ENCODE measurements around the gene HNRNPM.

The HNRNPM gene

GRCh38 chr19:8444677-8445487 is at the start of gene HNRNPM:
Gene HNRNPM, plus strand, starts transcription at chr19:8444975. Its CDS starts 24 bp downstream, at chr19:8444999.
- H3K4me1 ChIP-seq (ENCODE audit: control insufficient read depth, low read depth, low read length): peaks cover 30% of the 10 kb centered on the region
- no peaks in the 10 kb centered on the region for H3K27me3 ChIP-seq (ENCODE audit: control insufficient read depth, insufficient read depth, low read length)
- H3K9ac ChIP-seq (ENCODE audit: low read length): peak within 1 kb of the TSS; percentile 98
- peak within 1 kb of the TSS; percentile 88 for H3K4me3 ChIP-seq (ENCODE audit: low read length)
- H3K9me3 ChIP-seq (ENCODE audit: control insufficient read depth, low read depth, low read length): no peaks in the 10 kb centered on the region
- peaks cover 19% of the 10 kb centered on the region for H3K36me3 ChIP-seq (ENCODE audit: control insufficient read depth, low read depth, low read length)
- peak within 1 kb of the TSS; percentile 93 for H3K27ac ChIP-seq (ENCODE audit: low read length)

GRCh38 chr19:8395621-8396082 is 49.1 kb upstream of the HNRNPM start:
- H3K9ac ChIP-seq (ENCODE audit: low read length): no peak overlapping the region
- no peaks in the 10 kb centered on the region for H3K27me3 ChIP-seq (ENCODE audit: control insufficient read depth, insufficient read depth, low read length)
- no peak overlapping the region for H3K27ac ChIP-seq (ENCODE audit: low read length)
- H3K4me3 ChIP-seq (ENCODE audit: low read length): no peak overlapping the region
- H3K36me3 ChIP-seq (ENCODE audit: control insufficient read depth, low read depth, low read length): no peaks in the 10 kb centered on the region
- H3K9me3 ChIP-seq (ENCODE audit: control insufficient read depth, low read depth, low read length): no peaks in the 10 kb centered on the region
- peaks cover 4% of the 10 kb centered on the region for H3K4me1 ChIP-seq (ENCODE audit: control insufficient read depth, low read depth, low read length)

- no peaks in the 10 kb centered on the region for H3K9me3 ChIP-seq (ENCODE audit: control insufficient read depth, low read depth, low read length)
- no peak overlapping the region for H3K27ac ChIP-seq (ENCODE audit: low read length)
- no peak overlapping the region for H3K4me3 ChIP-seq (ENCODE audit: low read length)
- H3K36me3 ChIP-seq (ENCODE audit: control insufficient read depth, low read depth, low read length): no peaks in the 10 kb centered on the region
- peaks cover under 1% of the 10 kb centered on the region for H3K4me1 ChIP-seq (ENCODE audit: control insufficient read depth, low read depth, low read length)
- H3K9ac ChIP-seq (ENCODE audit: low read length): no peak overlapping the region
- H3K27me3 ChIP-seq (ENCODE audit: control insufficient read depth, insufficient read depth, low read length): no peaks in the 10 kb centered on the region
These were observed 48.6 kb upstream of the HNRNPM start for GRCh38 chr19:8396185-8396562.

GRCh38 chr19:8396563-8397203 is 48.1 kb upstream of the HNRNPM start:
- Histone ChIP-seq H3K4me3 (ENCODE audit: low read length) (no peak overlapping the region), H3K9ac (ENCODE audit: low read length) (no peak overlapping the region), H3K4me1 (ENCODE audit: control insufficient read depth, low read depth, low read length) (no peaks in the 10 kb centered on the region), H3K36me3 (ENCODE audit: control insufficient read depth, low read depth, low read length) (no peaks in the 10 kb centered on the region), H3K27me3 (ENCODE audit: control insufficient read depth, insufficient read depth, low read length) (no peaks in the 10 kb centered on the region), H3K27ac (ENCODE audit: low read length) (no peak overlapping the region), H3K9me3 (ENCODE audit: control insufficient read depth, low read depth, low read length) (no peaks in the 10 kb centered on the region)

GRCh38 chr19:8397271-8397670 is 47.5 kb upstream of the HNRNPM start:
- Histone ChIP-seq H3K9ac (ENCODE audit: low read length) (no peak overlapping the region), H3K27me3 (ENCODE audit: control insufficient read depth, insufficient read depth, low read length) (no peaks in the 10 kb centered on the region), H3K27ac (ENCODE audit: low read length) (no peak overlapping the region), H3K9me3 (ENCODE audit: control insufficient read depth, low read depth, low read length) (no peaks in the 10 kb centered on the region), H3K4me3 (ENCODE audit: low read length) (no peak overlapping the region), H3K36me3 (ENCODE audit: control insufficient read depth, low read depth, low read length) (no peaks in the 10 kb centered on the region), H3K4me1 (ENCODE audit: control insufficient read depth, low read depth, low read length) (no peaks in the 10 kb centered on the region)

- Histone ChIP-seq H3K27me3 (ENCODE audit: control insufficient read depth, insufficient read depth, low read length) (no peaks in the 10 kb centered on the region), H3K36me3 (ENCODE audit: control insufficient read depth, low read depth, low read length) (peaks cover 2% of the 10 kb centered on the region), H3K9me3 (ENCODE audit: control insufficient read depth, low read depth, low read length) (no peaks in the 10 kb centered on the region), H3K4me1 (ENCODE audit: control insufficient read depth, low read depth, low read length) (no peaks in the 10 kb centered on the region), H3K4me3 (ENCODE audit: low read length) (no peak overlapping the region), H3K27ac (ENCODE audit: low read length) (no peak overlapping the region), H3K9ac (ENCODE audit: low read length) (no peak overlapping the region)
These were observed 46.9 kb upstream of the HNRNPM start for GRCh38 chr19:8397746-8398310.

- Histone ChIP-seq H3K4me1 (ENCODE audit: control insufficient read depth, low read depth, low read length) (no peaks in the 10 kb centered on the region), H3K9ac (ENCODE audit: low read length) (no peak overlapping the region), H3K9me3 (ENCODE audit: control insufficient read depth, low read depth, low read length) (no peaks in the 10 kb centered on the region), H3K27ac (ENCODE audit: low read length) (no peak overlapping the region), H3K36me3 (ENCODE audit: control insufficient read depth, low read depth, low read length) (peaks cover 7% of the 10 kb centered on the region), H3K27me3 (ENCODE audit: control insufficient read depth, insufficient read depth, low read length) (no peaks in the 10 kb centered on the region), H3K4me3 (ENCODE audit: low read length) (no peak overlapping the region)
These were observed 46.4 kb upstream of the HNRNPM start for GRCh38 chr19:8398311-8398771.

GRCh38 chr19:8399681-8400188 is 45.0 kb upstream of the HNRNPM start:
- H3K9ac ChIP-seq (ENCODE audit: low read length): no peak overlapping the region
- peaks cover 12% of the 10 kb centered on the region for H3K36me3 ChIP-seq (ENCODE audit: control insufficient read depth, low read depth, low read length)
- no peaks in the 10 kb centered on the region for H3K9me3 ChIP-seq (ENCODE audit: control insufficient read depth, low read depth, low read length)
- no peaks in the 10 kb centered on the region for H3K4me1 ChIP-seq (ENCODE audit: control insufficient read depth, low read depth, low read length)
- H3K27ac ChIP-seq (ENCODE audit: low read length): no peak overlapping the region
- no peak overlapping the region for H3K4me3 ChIP-seq (ENCODE audit: low read length)
- no peaks in the 10 kb centered on the region for H3K27me3 ChIP-seq (ENCODE audit: control insufficient read depth, insufficient read depth, low read length)

- H3K9me3 ChIP-seq (ENCODE audit: control insufficient read depth, low read depth, low read length): no peaks in the 10 kb centered on the region
- peaks cover 16% of the 10 kb centered on the region for H3K36me3 ChIP-seq (ENCODE audit: control insufficient read depth, low read depth, low read length)
- no peaks in the 10 kb centered on the region for H3K27me3 ChIP-seq (ENCODE audit: control insufficient read depth, insufficient read depth, low read length)
- H3K4me1 ChIP-seq (ENCODE audit: control insufficient read depth, low read depth, low read length): no peaks in the 10 kb centered on the region
- no peak overlapping the region for H3K27ac ChIP-seq (ENCODE audit: low read length)
- H3K4me3 ChIP-seq (ENCODE audit: low read length): no peak overlapping the region
- H3K9ac ChIP-seq (ENCODE audit: low read length): no peak overlapping the region
These were observed 42.8 kb upstream of the HNRNPM start for GRCh38 chr19:8401981-8402411.

- Histone ChIP-seq H3K27me3 (ENCODE audit: control insufficient read depth, insufficient read depth, low read length) (no peaks in the 10 kb centered on the region), H3K36me3 (ENCODE audit: control insufficient read depth, low read depth, low read length) (peaks cover 16% of the 10 kb centered on the region), H3K4me3 (ENCODE audit: low read length) (no peak overlapping the region), H3K9ac (ENCODE audit: low read length) (no peak overlapping the region), H3K9me3 (ENCODE audit: control insufficient read depth, low read depth, low read length) (no peaks in the 10 kb centered on the region), H3K4me1 (ENCODE audit: control insufficient read depth, low read depth, low read length) (no peaks in the 10 kb centered on the region), H3K27ac (ENCODE audit: low read length) (no peak overlapping the region)
These were observed 41.5 kb upstream of the HNRNPM start for GRCh38 chr19:8403098-8403819.

GRCh38 chr19:8403820-8404109 is 41.0 kb upstream of the HNRNPM start:
- H3K9ac ChIP-seq (ENCODE audit: low read length): no peak overlapping the region
- no peaks in the 10 kb centered on the region for H3K27me3 ChIP-seq (ENCODE audit: control insufficient read depth, insufficient read depth, low read length)
- peaks cover 16% of the 10 kb centered on the region for H3K36me3 ChIP-seq (ENCODE audit: control insufficient read depth, low read depth, low read length)
- no peak overlapping the region for H3K4me3 ChIP-seq (ENCODE audit: low read length)
- H3K27ac ChIP-seq (ENCODE audit: low read length): no peak overlapping the region
- H3K4me1 ChIP-seq (ENCODE audit: control insufficient read depth, low read depth, low read length): no peaks in the 10 kb centered on the region
- H3K9me3 ChIP-seq (ENCODE audit: control insufficient read depth, low read depth, low read length): no peaks in the 10 kb centered on the region
